ENCODE measurements around the gene SFXN1.

The SFXN1 gene

GRCh38 chr5:175465282-175465681, 13.1 kb upstream of the SFXN1 start:
- H3K4me3 ChIP-seq (ENCODE audit: extremely low read depth, insufficient read depth, low read length, poor library complexity, severe bottlenecking), result no peak overlapping the region
- no peaks in the 10 kb centered on the region for H3K36me3 ChIP-seq (ENCODE audit: control insufficient read depth, insufficient read depth, low read length)
- WGBS, 2 experiments (ENCODE audit: insufficient coverage in 2 of 2), result 30 to 73% methylated on average over 2 to 3 of the region's 3 CpGs
- no peaks in the 10 kb centered on the region for H3K4me1 ChIP-seq (ENCODE audit: control insufficient read depth, insufficient read depth, low read length, poor library complexity, severe bottlenecking)
- H3K9me3 ChIP-seq (ENCODE audit: control insufficient read depth, low read length), result no peaks in the 10 kb centered on the region
- no peak overlapping the region for H3K27ac ChIP-seq (ENCODE audit: low read depth, low read length, severe bottlenecking)

- no peak overlapping the region for H3K4me3 ChIP-seq (ENCODE audit: extremely low read depth, insufficient read depth, low read length, poor library complexity, severe bottlenecking)
- no peak overlapping the region for H3K27ac ChIP-seq (ENCODE audit: low read depth, low read length, severe bottlenecking)
- 83 to 89% methylated on average over 4 to 5 of the region's 5 CpGs for WGBS, 2 experiments (ENCODE audit: insufficient coverage in 2 of 2)
Observed at GRCh38 chr5:175466700-175467318, 11.6 kb upstream of the SFXN1 start.

GRCh38 chr5:175467983-175468690, 10.2 kb upstream of the SFXN1 start:
- no peaks in the 10 kb centered on the region for H3K4me1 ChIP-seq (ENCODE audit: control insufficient read depth, insufficient read depth, low read length, poor library complexity, severe bottlenecking)
- no peaks in the 10 kb centered on the region for H3K9me3 ChIP-seq (ENCODE audit: control insufficient read depth, low read length)
- H3K36me3 ChIP-seq (ENCODE audit: control insufficient read depth, insufficient read depth, low read length), result no peaks in the 10 kb centered on the region
- H3K27ac ChIP-seq (ENCODE audit: low read depth, low read length, severe bottlenecking), result no peak overlapping the region
- H3K4me3 ChIP-seq (ENCODE audit: extremely low read depth, insufficient read depth, low read length, poor library complexity, severe bottlenecking), result no peak overlapping the region
- 78 to 83% methylated on average over 7 to 8 of the region's 11 CpGs for WGBS, 2 experiments (ENCODE audit: insufficient coverage in 2 of 2)

More at GRCh38 chr5:175466700-175467318, 11.6 kb upstream of the SFXN1 start:
- H3K9me3 ChIP-seq (ENCODE audit: control insufficient read depth, low read length), result no peaks in the 10 kb centered on the region
- no peaks in the 10 kb centered on the region for H3K36me3 ChIP-seq (ENCODE audit: control insufficient read depth, insufficient read depth, low read length)
- no peaks in the 10 kb centered on the region for H3K4me1 ChIP-seq (ENCODE audit: control insufficient read depth, insufficient read depth, low read length, poor library complexity, severe bottlenecking)

- no peaks in the 10 kb centered on the region for H3K4me1 ChIP-seq (ENCODE audit: control insufficient read depth, insufficient read depth, low read length, poor library complexity, severe bottlenecking)
- no peak overlapping the region for H3K27ac ChIP-seq (ENCODE audit: low read depth, low read length, severe bottlenecking)
- no CpG with 5 or more reads among the region's 1 CpG for WGBS, 2 experiments (ENCODE audit: insufficient coverage in 2 of 2)
- H3K36me3 ChIP-seq (ENCODE audit: control insufficient read depth, insufficient read depth, low read length), result no peaks in the 10 kb centered on the region
- no peak overlapping the region for H3K4me3 ChIP-seq (ENCODE audit: extremely low read depth, insufficient read depth, low read length, poor library complexity, severe bottlenecking)
- H3K9me3 ChIP-seq (ENCODE audit: control insufficient read depth, low read length), result no peaks in the 10 kb centered on the region
Observed at GRCh38 chr5:175468892-175469291, 9.5 kb upstream of the SFXN1 start.

- Histone ChIP-seq H3K36me3 (ENCODE audit: control insufficient read depth, insufficient read depth, low read length) (no peaks in the 10 kb centered on the region), H3K4me1 (ENCODE audit: control insufficient read depth, insufficient read depth, low read length, poor library complexity, severe bottlenecking) (no peaks in the 10 kb centered on the region), H3K4me3 (ENCODE audit: extremely low read depth, insufficient read depth, low read length, poor library complexity, severe bottlenecking) (no peak overlapping the region), H3K27ac (ENCODE audit: low read depth, low read length, severe bottlenecking) (no peak overlapping the region), H3K9me3 (ENCODE audit: control insufficient read depth, low read length) (no peaks in the 10 kb centered on the region)
- 50 to 69% methylated on average over 2 to 3 of the region's 3 CpGs for WGBS, 2 experiments (ENCODE audit: insufficient coverage in 2 of 2)
Observed at GRCh38 chr5:175469916-175470315, 8.4 kb upstream of the SFXN1 start.

GRCh38 chr5:175470781-175471180, 7.6 kb upstream of the SFXN1 start:
- no peak overlapping the region for H3K4me3 ChIP-seq (ENCODE audit: extremely low read depth, insufficient read depth, low read length, poor library complexity, severe bottlenecking)
- H3K4me1 ChIP-seq (ENCODE audit: control insufficient read depth, insufficient read depth, low read length, poor library complexity, severe bottlenecking), result no peaks in the 10 kb centered on the region
- 100% methylated on average over 2 of the region's 5 CpGs for WGBS, 2 experiments (ENCODE audit: insufficient coverage in 2 of 2)
- no peaks in the 10 kb centered on the region for H3K9me3 ChIP-seq (ENCODE audit: control insufficient read depth, low read length)
- no peaks in the 10 kb centered on the region for H3K36me3 ChIP-seq (ENCODE audit: control insufficient read depth, insufficient read depth, low read length)
- H3K27ac ChIP-seq (ENCODE audit: low read depth, low read length, severe bottlenecking), result peak overlapping the region; percentile 3

- Histone ChIP-seq H3K36me3 (ENCODE audit: control insufficient read depth, insufficient read depth, low read length) (no peaks in the 10 kb centered on the region), H3K27ac (ENCODE audit: low read depth, low read length, severe bottlenecking) (no peak overlapping the region), H3K9me3 (ENCODE audit: control insufficient read depth, low read length) (no peaks in the 10 kb centered on the region), H3K4me1 (ENCODE audit: control insufficient read depth, insufficient read depth, low read length, poor library complexity, severe bottlenecking) (no peaks in the 10 kb centered on the region), H3K4me3 (ENCODE audit: extremely low read depth, insufficient read depth, low read length, poor library complexity, severe bottlenecking) (no peak overlapping the region)
- 94 to 98% methylated on average over 4 of the region's 6 CpGs for WGBS, 2 experiments (ENCODE audit: insufficient coverage in 2 of 2)
Observed at GRCh38 chr5:175471196-175471595, 7.2 kb upstream of the SFXN1 start.

- Histone ChIP-seq H3K27ac (ENCODE audit: low read depth, low read length, severe bottlenecking) (no peak overlapping the region), H3K4me3 (ENCODE audit: extremely low read depth, insufficient read depth, low read length, poor library complexity, severe bottlenecking) (no peak overlapping the region), H3K9me3 (ENCODE audit: control insufficient read depth, low read length) (no peaks in the 10 kb centered on the region), H3K36me3 (ENCODE audit: control insufficient read depth, insufficient read depth, low read length) (no peaks in the 10 kb centered on the region), H3K4me1 (ENCODE audit: control insufficient read depth, insufficient read depth, low read length, poor library complexity, severe bottlenecking) (no peaks in the 10 kb centered on the region)
- WGBS, 2 experiments (ENCODE audit: insufficient coverage in 2 of 2), result 68 to 81% methylated on average over 5 to 6 of the region's 6 CpGs
Observed at GRCh38 chr5:175471628-175472027, 6.7 kb upstream of the SFXN1 start.

GRCh38 chr5:175472378-175472777, 6.0 kb upstream of the SFXN1 start:
- Histone ChIP-seq H3K9me3 (ENCODE audit: control insufficient read depth, low read length) (no peaks in the 10 kb centered on the region), H3K4me1 (ENCODE audit: control insufficient read depth, insufficient read depth, low read length, poor library complexity, severe bottlenecking) (no peaks in the 10 kb centered on the region), H3K27ac (ENCODE audit: low read depth, low read length, severe bottlenecking) (no peak overlapping the region), H3K4me3 (ENCODE audit: extremely low read depth, insufficient read depth, low read length, poor library complexity, severe bottlenecking) (no peak overlapping the region), H3K36me3 (ENCODE audit: control insufficient read depth, insufficient read depth, low read length) (no peaks in the 10 kb centered on the region)

- peaks cover 8% of the 10 kb centered on the region for H3K4me1 ChIP-seq (ENCODE audit: control insufficient read depth, insufficient read depth, low read length, poor library complexity, severe bottlenecking)
- no peak overlapping the region for H3K27ac ChIP-seq (ENCODE audit: low read depth, low read length, severe bottlenecking)
- H3K36me3 ChIP-seq (ENCODE audit: control insufficient read depth, insufficient read depth, low read length), result peaks cover under 1% of the 10 kb centered on the region
- H3K9me3 ChIP-seq (ENCODE audit: control insufficient read depth, low read length), result no peaks in the 10 kb centered on the region
- no CpG with 5 or more reads among the region's 1 CpG for WGBS, 2 experiments (ENCODE audit: insufficient coverage in 2 of 2)
- H3K4me3 ChIP-seq (ENCODE audit: extremely low read depth, insufficient read depth, low read length, poor library complexity, severe bottlenecking), result no peak overlapping the region
Observed at GRCh38 chr5:175475248-175475647, 3.1 kb upstream of the SFXN1 start.

GRCh38 chr5:175477440-175477839, 920 bp upstream of the SFXN1 start:
- 80 to 100% methylated on average over 1 to 2 of the region's 5 CpGs for WGBS, 2 experiments (ENCODE audit: insufficient coverage in 2 of 2)
- Histone ChIP-seq H3K4me3 (ENCODE audit: extremely low read depth, insufficient read depth, low read length, poor library complexity, severe bottlenecking) (no peak overlapping the region), H3K9me3 (ENCODE audit: control insufficient read depth, low read length) (no peaks in the 10 kb centered on the region), H3K4me1 (ENCODE audit: control insufficient read depth, insufficient read depth, low read length, poor library complexity, severe bottlenecking) (peaks cover 8% of the 10 kb centered on the region), H3K36me3 (ENCODE audit: control insufficient read depth, insufficient read depth, low read length) (peaks cover 23% of the 10 kb centered on the region), H3K27ac (ENCODE audit: low read depth, low read length, severe bottlenecking) (no peak overlapping the region)
